Keratinocyte (primary cell): Measurements from ENCODE around the gene AQP5.

Experiments
- CTCF ChIP-seq, 3 experiments: IDR thresholded peaks in 1 of 3; conservative IDR thresholded peaks in 1 of 3; optimal IDR thresholded peaks in 1 of 3; 2 replicates in 2 of 3; 3 replicates in 1 of 3; pipeline versions ENCODE3 to v1.5.1; 2011; ENCODE audit warnings: low read length in 3 of 3, mild to moderate bottlenecking in 3 of 3, moderate library complexity in 2 of 3, control low read depth in 1 of 3, inconsistent platforms in 1 of 3; ENCODE audit not compliant: insufficient read depth in 2 of 3; ENCODE audit errors: extremely low read depth in 1 of 3
- EZH2 ChIP-seq: IDR thresholded peaks from one replicate; pipeline ENCODE4 v1.6.1; 2012; ENCODE audit warnings: inconsistent platforms, mild to moderate bottlenecking, low read length, moderate library complexity

DNA sequence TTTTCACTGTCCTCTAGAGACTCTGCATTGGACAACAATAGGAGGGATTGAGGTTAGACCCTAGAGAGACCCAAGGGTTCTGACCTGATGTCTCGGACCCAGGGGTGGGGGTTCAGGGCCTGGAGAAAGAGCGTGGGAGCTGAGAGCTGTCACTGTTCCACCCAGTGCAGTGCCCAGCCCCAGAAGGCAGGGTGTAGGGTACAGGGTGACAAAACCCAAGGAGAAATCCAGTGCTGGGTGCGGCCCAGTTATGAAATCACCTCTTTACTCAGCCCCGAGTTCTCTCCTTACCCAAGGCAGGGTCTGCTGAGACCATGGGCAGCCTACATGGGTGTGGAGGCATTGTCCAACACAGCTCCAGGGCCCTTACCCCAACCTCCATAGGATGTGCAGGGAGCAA is 8.5 kb upstream of the AQP5 start:
- TF ChIP-seq CTCF (optimal IDR thresholded peaks at IDR 0.05 in 1 of 3, IDR thresholded peaks at IDR 0.05 in 1 of 3, conservative IDR thresholded peaks at IDR 0.05 in 1 of 3; ENCODE audit: extremely low read depth in 1 of 3, insufficient read depth in 2 of 3, low read length in 3 of 3) (no peak), EZH2 (no peak)
